T1000 (cell line): ENCODE measurements around the gene EPHB2.

Source experiments
- DNase-seq: peaks from one replicate; lab custom pipeline; 2025; ENCODE audit warnings: mixed read lengths; lab: John Stamatoyannopoulos, UW

Gene EPHB2

DNA sequence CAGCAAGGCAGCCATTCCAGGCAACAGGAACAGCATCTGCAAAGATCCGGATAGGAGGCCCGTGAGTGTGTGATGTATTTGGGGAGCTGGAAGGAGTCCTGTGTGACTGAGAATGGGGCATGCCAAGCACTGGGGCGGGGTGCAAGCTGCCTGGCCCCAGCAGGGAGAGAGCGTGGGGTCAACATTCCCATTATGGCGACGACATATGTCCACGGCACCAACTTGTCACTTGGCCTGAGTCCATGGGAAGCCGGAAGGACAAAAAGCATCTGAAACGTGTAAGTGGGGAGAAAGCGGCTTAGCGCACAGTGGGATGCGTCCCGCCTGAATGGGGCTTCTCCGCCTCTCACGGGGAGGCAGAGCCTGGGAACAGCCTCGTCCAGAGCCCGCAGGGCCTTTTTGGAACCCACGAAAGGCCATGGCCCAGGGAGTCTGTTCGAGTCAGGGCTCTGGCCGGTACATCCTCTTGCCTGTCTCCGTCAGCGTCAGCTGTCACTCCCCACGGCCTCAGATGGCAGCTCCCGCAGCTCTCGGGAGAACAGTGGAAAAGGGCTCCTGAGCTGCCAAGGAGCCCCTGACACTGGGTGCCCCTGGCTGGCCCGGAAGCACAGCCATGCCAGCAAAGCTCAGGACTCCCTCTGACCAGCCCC, 12.4 kb downstream of the EPHB2 start:
- DNase-seq: no peak

DNA sequence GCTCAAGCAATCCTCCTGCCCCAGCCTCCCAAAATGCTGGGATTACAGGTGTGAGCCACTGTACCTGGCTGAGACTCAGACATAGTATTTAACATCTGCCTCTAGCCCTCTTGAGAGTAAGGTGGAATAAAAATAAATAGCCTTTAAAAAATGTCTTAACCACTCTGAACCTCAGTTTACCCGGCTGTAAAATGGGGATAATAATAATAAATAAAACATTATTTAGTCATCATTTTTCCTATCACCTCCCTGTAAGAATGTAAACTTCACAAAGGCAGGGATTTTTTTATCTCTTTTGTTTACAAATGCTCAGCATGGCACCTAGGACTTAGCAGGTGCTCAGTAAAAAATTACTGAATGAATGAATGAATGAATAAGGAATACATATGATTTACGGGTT, 17.2 kb downstream of the EPHB2 start:
- no peak for DNase-seq

DNA sequence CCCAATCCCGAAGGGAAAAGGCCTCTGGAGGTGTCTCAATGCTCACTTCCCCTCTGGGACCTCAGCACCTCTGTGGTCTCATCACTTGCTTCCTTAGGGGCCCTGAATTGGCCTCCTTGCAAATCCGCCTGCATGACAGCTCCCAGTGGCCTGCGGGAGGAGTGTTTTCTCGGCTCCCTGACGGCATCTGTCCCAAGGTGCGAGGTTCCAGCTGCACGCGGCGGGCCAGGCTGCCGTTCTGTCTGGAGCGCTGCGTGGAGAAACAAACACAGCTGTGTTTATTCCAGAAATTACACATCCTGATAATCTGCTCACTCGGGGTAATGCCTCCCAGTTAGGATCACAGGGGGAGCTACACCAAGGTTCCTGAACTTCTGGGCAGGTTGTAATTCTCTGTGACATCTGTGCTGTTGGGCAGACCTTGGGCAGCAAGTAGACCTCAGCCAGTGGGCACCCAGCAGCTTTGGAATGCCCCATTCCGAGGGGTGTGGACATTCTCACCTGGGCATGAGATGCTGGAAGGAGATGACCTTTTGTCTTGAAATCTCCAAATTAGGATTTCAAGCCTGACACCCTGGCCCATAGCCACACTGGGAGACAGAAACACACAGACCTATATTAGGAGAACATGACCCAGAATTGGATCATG, 18.2 kb downstream of the EPHB2 start:
- DNase-seq: no peak

DNA sequence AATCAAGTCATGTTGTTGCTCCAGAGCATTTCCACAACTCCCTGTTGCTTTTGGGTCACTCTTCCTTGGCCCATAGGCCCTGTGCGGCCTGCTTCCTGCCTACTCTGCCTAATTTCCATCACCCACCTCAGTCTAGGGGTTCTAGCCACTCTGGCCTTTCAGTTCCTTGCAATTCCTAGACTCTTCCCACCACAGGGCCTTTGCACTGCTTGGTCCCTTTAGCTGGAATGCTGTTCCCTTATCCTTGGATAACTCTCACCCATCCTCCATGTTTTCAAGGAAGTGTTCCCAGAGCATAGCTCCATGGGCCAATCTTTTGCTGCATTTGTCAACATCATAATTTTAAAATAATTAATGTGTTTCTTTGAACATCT, 18.7 kb downstream of the EPHB2 start:
- DNase-seq: no peak

GRCh38 chr1:22729912-22730311, 19.3 kb downstream of the EPHB2 start:
- no peak for DNase-seq

- DNase-seq: no peak
Observed at GRCh38 chr1:22731924-22732720, 21.5 kb downstream of the EPHB2 start.

DNA sequence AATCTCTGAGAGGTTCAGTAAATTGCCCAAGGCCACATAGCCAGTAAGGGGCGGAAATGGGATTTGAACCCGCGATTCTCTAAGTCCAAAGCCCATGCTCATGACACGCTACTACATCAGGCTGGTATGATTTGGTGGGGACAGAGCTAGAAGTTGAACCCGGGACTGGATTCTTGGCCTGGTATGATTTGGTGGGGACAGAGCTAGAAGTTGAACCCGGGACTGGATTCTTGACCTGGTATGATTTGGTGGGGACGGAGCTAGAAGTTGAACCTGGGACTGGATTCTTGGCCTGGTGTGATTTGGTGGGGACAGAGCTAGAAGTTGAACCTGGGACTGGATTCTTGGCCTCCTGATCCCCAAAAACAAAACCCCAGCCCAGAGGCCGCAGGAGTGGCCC, 23.0 kb downstream of the EPHB2 start:
- no peak for DNase-seq

DNA sequence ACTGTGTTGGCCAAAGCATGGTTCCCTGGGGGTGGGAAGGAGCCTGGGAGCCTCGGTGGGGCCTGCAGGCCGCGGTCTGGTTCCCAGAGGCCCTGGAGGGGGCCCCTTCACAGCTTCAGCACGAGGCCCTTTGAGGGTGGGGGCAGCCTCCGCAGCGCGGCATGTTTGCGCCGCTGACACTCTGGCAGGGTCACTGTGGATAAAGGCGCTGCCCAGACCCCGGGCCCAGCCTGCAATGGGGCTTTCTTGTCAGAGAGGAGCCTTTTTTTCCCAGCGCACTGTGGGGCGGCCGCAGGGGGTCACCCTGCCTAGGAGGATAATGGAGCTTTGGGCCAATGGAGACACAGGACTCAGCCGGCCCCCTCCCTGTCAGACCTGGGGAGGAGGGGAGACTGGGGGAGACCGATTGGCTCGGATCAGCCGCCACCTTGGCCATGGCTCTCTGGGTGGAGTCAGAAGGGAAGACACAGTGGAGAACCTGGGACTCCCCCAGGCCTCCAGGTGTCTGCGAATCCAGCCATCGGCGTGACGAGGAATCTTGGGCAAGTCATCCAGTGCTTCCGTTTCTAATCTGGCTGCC, 26.0 kb downstream of the EPHB2 start:
- DNase-seq: no peak

DNA sequence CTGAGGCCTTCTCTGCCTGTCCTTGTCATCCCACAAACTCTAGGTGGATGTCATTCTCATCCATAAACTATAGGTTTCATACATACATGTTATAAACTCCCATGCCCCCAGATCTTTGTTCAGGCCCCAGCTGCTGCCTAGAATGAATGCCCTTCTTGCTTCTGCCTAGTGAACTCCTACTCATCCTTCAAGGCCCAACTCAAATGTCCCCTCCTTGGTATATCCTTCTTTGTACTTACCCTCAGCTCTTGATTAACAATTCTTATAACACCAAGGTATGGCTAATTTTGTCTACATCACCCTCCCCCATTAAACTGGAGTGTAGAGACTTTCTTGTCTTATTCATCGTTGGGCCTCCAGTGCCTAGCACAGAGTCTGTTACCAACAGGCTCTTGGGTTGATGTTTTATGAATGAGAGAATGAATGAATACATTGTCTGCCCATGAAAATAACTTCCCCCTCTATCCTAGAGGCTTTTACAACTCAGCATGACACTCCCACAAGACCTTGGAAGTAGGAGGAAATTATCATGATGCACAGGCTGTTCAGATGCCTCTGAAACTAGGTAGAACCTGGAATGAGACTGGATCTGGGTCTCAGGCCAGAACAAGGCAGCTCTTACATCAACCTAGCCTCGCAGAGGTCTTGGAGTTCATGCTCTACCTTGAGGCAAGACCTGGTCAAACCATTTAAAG, 26.9 kb downstream of the EPHB2 start:
- no peak for DNase-seq

GRCh38 chr1:22738069-22738435, 27.4 kb downstream of the EPHB2 start:
- DNase-seq: no peak

DNA sequence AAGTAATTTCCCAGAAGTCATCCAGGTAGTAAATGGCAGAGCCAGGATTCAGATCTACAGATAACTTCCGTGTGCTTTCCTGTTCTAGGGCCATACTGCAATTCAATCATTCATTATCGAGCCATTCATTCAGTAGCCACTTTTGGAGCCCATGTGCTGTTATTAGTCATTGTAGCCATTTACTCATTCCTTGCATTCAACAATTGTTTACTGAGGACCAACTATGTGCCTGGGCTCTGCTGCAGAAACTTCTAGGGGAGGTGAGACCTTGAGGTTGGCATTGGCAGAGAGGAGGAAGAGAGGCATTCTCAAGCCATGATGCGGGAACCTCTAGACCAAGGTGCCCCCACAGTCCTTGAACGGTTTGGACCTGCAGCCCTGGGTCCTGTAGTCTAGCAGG, 27.9 kb downstream of the EPHB2 start:
- DNase-seq: no peak

DNA sequence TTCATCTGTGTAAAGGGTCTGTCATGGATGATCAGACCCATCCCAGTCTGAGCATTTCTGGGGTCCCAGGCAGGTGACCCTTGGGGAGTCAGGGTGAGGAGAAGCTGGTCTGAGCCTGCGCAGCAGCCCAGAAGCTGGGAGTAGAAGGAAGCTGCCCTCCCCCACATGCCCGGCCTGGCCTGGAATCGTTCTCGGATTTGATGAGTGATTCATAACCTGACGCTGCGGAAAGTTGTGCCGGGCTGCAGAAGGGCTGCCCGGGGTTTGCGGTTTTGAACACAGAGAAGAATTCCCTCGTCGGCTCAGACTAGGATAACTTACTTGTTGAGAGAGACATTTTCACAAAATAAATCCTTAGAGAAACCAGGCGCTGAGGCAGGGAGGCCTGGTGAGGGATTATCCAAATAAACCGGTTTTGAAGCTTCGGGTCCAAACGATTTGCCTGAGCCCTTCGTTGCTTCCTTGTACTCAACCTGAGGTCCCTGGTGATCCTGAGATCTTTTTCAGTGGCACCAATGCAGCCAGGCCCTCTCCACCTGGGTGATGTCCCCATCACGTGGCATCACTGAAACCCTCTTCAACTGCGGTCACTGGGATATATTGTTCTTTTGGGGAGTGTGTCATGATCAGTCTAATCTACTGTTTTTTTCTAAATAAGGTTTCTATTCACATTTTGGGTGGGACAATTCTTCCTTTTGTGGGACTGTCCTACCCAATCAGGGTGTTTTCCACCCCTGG, 29.2 kb downstream of the EPHB2 start:
- DNase-seq: peak; percentile 59

DNA sequence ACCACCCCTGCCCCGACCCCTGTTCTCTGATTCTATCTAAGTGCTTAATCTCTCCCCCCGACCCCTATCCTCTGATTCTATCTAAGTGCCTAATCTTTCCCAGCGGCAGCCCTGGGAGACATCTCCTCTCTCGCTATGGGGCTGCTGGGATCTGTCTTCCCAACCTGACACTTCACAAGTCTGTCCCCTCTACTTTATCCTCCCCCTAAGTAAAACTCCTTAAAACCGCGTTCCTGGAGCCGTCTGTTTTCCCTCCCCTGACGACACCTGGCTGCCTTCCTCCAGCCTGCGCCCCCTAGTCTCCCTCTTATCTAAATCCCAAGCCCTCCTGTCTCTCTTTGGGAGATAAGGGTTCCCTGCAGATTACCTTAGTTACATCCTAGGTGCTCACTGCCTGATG, 30.5 kb downstream of the EPHB2 start:
- no peak for DNase-seq

GRCh38 chr1:22745669-22746585, 35.3 kb downstream of the EPHB2 start:
- no peak for DNase-seq

DNA sequence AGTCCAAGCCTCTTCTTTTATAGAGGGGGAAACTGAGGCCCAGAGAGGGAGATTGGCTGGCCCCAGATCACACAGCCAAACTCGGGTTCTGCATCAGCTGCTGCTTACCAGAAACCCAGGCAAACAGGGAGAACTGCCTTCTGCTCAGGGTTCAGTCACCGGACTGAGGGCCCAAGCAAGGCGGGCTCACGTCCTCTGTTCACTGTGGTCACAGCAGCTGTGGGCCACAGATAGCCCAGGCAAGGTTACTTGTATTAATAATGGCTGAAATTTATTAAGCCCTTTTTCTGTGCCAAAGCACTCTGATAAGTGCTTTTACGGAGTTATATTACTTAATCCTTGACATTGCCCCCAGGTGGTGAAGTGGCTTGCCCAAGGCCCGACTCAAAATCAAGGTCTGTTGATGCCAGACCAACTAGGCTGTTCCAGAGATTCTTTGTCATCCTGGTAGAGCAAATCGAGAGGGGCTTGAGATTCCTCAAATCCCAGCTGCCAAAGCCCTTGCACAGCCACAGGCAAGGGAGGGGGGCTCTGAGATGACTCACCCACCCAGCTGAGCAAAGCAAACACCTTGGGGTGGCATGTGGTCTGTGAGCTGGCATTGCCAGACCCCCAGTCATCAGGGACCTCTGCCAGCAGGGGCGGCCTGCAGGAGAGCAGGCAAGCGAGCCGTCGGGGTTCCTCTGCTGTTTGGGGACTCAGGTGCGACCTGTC, 36.5 kb downstream of the EPHB2 start:
- DNase-seq: peak; percentile 86

DNA sequence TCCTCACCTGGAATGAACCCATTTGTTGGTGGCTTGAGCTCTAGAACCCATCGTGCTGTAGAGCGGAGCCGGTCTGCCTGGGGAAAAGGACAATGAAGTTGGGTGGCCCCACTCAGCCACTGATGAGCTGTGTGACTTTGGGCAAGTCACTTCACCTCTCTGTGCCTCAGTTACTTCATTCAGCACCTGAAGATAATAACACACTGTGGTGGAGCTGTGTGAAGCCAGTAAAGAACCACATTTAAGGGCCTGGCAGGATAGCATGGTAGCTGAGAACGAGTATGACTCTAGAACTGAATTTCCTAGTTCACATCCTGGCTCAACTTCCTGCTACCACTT, 37.1 kb downstream of the EPHB2 start:
- DNase-seq: no peak

DNA sequence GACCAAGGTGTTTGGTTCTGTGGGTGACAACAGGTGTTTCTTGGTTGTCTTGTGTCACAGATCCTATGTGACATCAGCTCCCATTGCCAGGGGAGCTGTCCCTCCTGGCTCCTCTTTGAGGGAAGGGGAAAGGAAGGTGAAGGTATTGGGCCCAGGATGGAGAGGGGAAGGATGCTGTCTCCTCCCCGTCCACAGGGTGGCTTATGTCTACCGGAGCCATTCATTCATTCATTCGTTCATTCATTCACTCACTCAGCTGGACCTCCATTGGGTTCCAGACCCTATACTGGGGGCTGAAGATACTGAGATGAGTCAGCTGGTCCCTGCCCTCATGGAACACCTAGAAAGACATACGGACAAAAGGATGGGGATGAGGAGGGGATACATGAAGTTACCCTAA, 38.9 kb downstream of the EPHB2 start:
- no peak for DNase-seq

- DNase-seq: peak; percentile 60
Observed at GRCh38 chr1:22749919-22750684, 39.5 kb downstream of the EPHB2 start.

DNA sequence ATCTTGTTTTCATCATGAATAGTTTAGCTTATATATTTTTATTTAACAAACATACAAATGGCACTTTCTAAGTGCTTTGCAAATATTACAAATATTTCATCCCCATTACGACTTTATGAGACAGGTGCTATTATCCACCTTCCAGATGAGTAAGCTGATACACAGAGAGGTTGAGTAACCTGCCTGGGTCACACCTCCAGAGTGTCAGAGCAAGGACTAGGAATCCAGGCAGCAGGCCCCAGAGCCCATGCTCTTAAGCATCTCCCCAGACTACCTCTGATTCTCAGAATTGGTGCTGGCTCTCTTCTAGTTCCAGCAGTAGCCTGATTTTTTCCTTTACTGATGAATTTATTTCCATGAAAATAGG, 40.0 kb downstream of the EPHB2 start:
- no peak for DNase-seq
